Hypothalamus (tissue), 51 donors: ENCODE measurements around the gene LRRC66.

Experiments used
- DNase-seq, 51 donors: peaks; one replicate each; lab custom pipeline; 2025; lab: John Stamatoyannopoulos, UW

The LRRC66 gene

DNA sequence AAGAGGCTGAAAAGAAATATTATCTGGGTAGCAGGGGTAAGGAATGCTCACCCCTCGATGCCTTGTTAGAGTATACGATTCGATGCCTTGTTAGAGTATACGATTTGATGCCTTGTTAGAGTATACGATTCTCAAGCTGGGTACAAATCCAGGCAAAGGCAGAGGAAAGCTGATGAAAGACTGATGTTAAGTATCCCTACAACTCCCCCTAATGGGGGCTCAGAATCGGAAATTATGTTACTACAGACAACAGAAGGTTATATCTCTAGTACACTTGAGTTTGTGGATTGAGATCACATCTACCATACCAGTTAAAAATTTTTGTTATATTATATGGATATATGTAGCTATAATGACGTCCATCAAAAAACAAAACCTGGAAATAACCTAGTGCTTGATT is 4.8 kb downstream of the LRRC66 start:
- DNase-seq, result no peak

DNA sequence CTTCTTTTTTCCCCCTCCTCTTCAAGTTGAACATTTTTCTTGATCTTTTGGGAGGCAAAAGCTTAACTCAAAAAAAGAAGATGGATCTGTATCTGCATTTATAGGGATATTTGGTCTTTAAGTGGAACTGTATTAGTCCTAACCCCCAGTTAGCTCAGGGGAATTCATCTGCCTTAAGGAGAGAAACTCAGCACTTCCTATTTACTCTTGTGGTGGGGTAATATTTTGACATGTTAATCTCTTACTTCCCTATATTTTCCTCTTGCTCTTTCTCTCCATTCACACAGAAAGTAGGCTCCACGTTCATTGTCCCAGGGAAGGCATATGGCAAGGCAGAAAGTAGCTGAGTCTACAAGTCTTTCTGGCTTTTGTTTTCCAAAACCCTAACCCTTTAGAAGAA is 5.3 kb downstream of the LRRC66 start:
- DNase-seq, result no peak

DNA sequence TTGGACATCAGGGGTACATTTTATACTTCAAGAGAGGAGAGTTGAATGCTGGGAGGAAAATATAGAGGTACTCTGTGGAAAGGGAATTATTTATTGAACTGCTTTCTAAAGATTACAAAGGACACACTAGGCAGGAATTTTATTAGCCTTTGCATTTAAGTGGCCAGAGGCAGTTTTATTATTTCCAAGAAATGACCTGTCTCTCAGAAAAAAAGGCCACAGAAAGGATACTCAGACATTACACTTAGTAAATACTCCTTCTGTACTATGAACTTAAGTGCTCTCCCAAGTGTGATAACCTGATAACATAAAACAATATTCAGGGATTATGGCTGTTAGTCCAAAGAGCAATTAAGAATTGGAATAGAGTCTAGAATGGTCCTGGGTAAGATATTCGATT is 7.5 kb downstream of the LRRC66 start:
- DNase-seq, result no peak

GRCh38 chr4:52010986-52011385 is 9.2 kb downstream of the LRRC66 start:
- no peak for DNase-seq

GRCh38 chr4:52006887-52007286 is 13.3 kb downstream of the LRRC66 start:
- no peak for DNase-seq

DNA sequence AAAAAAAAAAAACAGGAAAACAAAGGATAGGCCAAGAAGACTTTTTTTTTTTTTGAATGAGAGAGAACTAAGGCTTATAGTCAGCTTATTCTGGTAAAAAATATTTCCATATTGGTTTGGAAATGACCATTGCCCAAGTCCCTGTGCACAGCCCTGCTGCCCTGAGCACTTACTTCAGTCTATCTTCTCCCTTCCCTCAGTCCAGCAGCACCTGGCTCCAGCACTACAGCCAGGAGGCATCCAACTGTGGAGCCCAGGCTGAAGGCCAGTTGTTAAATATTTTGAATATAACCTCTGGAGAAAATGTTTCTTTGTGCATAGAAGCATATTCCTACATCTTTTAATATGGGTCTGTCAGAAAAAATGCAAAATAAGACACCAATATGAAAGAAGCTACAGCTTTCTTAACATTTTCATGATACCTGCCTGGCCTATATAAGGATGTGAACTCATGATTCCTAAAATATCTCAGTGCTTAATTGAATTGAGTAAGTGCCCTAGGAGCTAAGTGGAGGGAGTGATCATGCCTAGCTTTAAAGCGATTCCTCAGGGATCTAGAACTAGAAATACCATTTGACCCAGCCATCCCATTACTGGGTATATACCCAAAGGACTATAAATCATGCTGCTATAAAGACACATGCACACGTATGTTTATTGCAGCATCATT is 14.4 kb downstream of the LRRC66 start:
- DNase-seq, result no peak

DNA sequence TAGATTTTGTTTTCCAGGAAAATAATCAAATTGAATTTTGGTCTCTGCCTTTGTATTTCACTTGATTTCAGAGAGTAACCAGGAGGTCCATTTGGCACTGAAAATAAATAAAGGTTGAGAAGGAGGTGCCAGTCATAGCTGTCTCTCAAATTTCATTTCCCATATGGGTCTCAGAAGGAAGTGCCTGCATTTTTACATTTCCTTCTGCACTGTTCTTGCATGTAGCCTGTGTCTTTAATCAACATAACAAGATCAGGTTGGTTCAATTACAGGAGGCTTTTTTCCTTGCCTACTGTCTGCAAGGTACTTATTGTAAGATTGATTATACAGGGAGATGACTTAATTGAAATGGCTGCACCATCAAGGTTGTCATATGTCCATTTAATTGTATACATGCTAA is 15.7 kb downstream of the LRRC66 start:
- no peak for DNase-seq

GRCh38 chr4:52001616-52002015 is 18.5 kb downstream of the LRRC66 start:
- DNase-seq, result no peak

GRCh38 chr4:51999250-51999649 is 20.9 kb downstream of the LRRC66 start:
- DNase-seq, result no peak

- DNase-seq, result no peak
Observed at GRCh38 chr4:51998837-51999236, 21.3 kb downstream of the LRRC66 start.

DNA sequence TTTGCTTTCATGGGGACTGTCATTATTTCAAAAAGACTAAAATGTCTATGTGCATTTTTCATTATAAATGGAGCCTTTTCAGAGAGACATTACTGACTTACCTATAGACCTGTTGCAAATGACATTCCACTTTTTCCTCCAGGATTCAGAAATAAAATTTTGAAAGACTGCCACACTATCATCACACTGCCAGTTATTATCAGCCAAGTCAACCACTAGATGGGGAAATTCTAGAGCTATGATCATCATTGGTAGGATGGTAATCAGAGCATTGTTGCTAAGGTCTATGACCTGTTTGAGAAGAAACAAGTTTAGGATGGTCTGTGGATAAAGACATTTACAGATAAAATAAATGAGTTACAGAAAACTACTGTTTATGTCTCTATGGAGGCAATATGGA is 22.5 kb downstream of the LRRC66 start:
- DNase-seq, result no peak

DNA sequence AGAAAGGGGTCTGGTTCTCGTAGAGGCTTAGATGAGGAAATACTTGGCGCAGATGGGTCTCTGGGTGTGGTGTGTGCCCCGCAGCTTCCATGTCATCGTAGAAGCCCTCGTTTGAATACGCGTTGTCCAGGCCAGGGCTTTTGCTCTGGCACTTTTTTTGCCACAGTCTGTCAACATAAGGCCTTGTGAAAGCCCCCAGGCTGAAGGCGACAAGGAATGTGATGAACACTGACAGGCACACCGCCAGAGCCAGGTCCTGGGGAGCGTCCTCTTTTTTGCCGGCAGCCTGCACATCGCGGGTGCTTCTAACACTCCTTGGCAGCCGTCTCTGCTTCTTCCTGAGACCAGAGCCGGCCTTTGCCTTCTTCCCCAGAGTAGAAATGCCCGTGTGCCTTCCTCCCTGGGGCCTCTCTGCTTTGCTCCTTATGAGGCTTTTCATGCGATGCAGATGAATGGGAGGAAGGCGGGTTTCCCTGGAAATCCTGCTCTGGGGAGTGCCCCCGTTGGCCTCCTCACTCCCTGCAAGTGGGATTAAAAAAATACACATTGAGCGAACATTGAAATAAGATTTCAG is 24.4 kb downstream of the LRRC66 start:
- no peak for DNase-seq

GRCh38 chr4:51965862-51966261 is 54.3 kb downstream of the LRRC66 start:
- DNase-seq, result no peak

DNA sequence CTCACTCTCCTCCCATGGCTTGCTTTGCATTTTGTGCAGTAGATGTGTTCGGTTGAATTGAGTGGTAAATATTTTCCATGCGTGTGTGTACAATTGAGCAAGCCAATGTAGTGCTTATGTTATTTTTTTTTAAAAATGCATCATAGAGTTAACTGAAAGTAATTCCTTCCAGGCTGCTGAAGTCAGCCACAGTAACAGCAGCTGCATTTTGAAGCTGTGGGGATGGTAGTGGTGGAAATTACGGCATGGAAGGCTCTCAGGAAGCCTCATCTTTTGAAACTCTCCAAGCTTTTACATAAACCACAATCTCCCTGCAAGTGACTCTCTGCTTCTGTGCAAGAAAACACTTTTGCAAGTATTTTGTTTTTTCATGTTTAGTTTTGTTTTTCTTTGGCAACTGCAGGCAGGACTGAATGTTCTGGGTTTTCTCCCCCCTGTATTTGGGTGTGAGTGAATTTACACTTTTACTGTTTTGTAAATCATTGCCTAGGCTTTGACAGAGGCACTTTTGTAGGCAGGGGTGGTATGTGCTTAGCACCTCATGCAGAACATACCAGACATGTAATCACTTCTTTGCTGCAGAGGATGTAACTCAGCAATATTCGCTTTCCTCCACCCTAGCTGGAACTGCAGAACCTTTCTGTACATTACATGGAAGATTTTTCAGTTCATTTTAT is 56.2 kb downstream of the LRRC66 start:
- DNase-seq, result no peak

DNA sequence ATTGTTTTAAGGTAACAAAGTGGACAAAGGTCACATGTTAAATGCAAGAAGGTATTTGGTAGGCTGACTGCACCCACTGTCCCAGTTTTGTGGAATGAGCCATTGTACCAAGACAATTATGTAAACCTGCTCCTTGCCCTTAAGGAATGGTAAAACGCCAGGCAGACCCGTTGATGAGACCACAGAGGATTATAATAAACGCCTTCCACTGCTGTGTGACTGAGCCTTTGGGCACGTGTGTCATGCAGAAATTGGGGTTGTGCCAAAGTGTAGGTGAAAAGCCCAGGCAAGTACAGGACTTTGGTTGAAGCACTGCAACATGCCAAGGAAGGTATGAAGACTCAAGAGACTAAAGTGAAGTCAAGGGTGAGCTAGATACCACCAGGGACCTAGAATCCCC is 59.7 kb downstream of the LRRC66 start:
- DNase-seq, result no peak

DNA sequence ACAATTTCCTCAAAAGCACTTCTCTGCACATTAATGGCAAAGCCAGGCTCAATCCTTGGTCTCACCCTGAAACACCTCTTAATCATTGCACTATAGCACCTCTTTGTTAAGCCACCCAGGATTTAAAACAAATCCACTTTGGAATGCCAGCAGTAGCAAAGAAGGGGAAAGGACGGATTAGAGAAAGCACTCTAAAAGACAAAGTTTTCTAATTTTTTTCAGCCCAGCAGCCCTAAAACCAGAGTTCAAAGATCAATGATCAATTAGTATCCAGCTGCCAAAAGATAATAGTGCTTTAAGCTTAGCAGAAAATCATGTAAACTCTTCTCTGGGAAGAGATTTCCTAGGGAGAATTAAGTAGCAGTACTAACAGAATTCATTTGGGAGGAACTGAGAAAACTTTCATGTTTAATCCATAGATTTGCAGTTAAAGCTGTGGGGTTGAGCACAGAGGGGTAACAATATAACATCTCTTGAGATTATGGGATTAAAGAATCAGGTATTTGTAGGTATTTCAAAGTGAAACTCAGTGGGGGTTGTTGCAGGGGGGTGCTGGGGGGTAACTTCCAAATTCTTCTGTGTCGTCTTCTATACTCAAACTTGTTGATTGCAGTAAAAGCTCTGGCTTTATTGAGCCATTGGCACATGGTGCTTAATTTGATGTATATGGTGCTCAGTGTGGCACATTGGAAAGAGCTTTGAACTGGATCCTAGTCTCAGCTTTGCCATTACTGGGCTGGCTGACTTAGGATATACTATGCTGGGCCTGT is 61.8 kb downstream of the LRRC66 start:
- DNase-seq, result no peak
